GM06990 (cell line): ENCODE measurements around the gene NUDT2.
"Not testable (repeated sequence)": the region's sequence is repeated elsewhere in the genome, so short reads cannot be mapped to it uniquely, and the experiment has no call there.

Source experiments
- DNase-seq: peaks from one replicate; pipeline ENCODE4 v3.0.0-alpha.2; 2011; ENCODE audit not compliant: insufficient read length; ENCODE audit errors: extremely low read depth
- H3K27me3 ChIP-seq: replicated peaks from 2 replicates; pipeline ENCODE4 v1.6.0; 2011; ENCODE audit warnings: low read length; ENCODE audit not compliant: control insufficient read depth, insufficient read depth
- H3K36me3 ChIP-seq: 2 replicates; pipeline ENCODE4 v1.5.1; 2011; ENCODE audit warnings: low read length; ENCODE audit not compliant: control insufficient read depth, insufficient read depth
- H3K4me3 ChIP-seq: replicated peaks from 2 replicates; pipeline ENCODE4 v1.5.1; 2011; ENCODE audit warnings: low read depth, mild to moderate bottlenecking, control low read depth, low read length
- CTCF ChIP-seq: IDR thresholded peaks from 2 replicates; pipeline ENCODE4 v1.5.1; 2011; ENCODE audit warnings: low read length, control low read depth, mild to moderate bottlenecking, inconsistent platforms; ENCODE audit not compliant: insufficient read depth, poor library complexity, severe bottlenecking

NUDT2 gene

GRCh38 chr9:34347800-34348158, 18.4 kb downstream of the NUDT2 start:
- no peak overlapping the region for H3K4me3 ChIP-seq
- TF ChIP-seq CTCF, result no peak
- peaks cover 3% of the 10 kb centered on the region; the same call in 1 of the 2 replicates for H3K36me3 ChIP-seq

GRCh38 chr9:34349324-34349723, 20.0 kb downstream of the NUDT2 start:
- no peak for DNase-seq
- TF ChIP-seq CTCF, result no peak
- Histone ChIP-seq H3K36me3 (peaks cover 1% of the 10 kb centered on the region; the same call in 1 of the 2 replicates), H3K4me3 (no peak overlapping the region), H3K27me3 (no peaks in the 10 kb centered on the region)

More at GRCh38 chr9:34347800-34348158, 18.4 kb downstream of the NUDT2 start:
- H3K27me3 ChIP-seq, result no peaks in the 10 kb centered on the region
- no peak for DNase-seq

GRCh38 chr9:34352122-34352652, 22.8 kb downstream of the NUDT2 start:
- not testable (repeated sequence) for H3K27me3 ChIP-seq, H3K36me3 ChIP-seq, H3K4me3 ChIP-seq, DNase-seq

- DNase-seq, H3K4me3 ChIP-seq, H3K27me3 ChIP-seq, H3K36me3 ChIP-seq: not testable (repeated sequence)
These were observed 23.6 kb downstream of the NUDT2 start for GRCh38 chr9:34352957-34353356.

- Histone ChIP-seq H3K27me3 (no peaks in the 10 kb centered on the region), H3K4me3 (no peak overlapping the region), H3K36me3 (no peaks in the 10 kb centered on the region)
- no peak for DNase-seq
- TF ChIP-seq CTCF, result no peak
These were observed 33.3 kb downstream of the NUDT2 start for GRCh38 chr9:34362614-34363214.

GRCh38 chr9:34363619-34364351, 34.4 kb downstream of the NUDT2 start:
- no peak for TF ChIP-seq CTCF
- no peaks in the 10 kb centered on the region for H3K27me3 ChIP-seq
- no peak overlapping the region for H3K4me3 ChIP-seq
- DNase-seq, result no peak
- H3K36me3 ChIP-seq, result no peaks in the 10 kb centered on the region
